HEK293T (cell line): ENCODE results near the gene FN3K.

Experiments
- ELF4 ChIP-seq: fragments of 450-650 bp; IDR thresholded peaks from 2 replicates; pipeline ENCODE4 v1.6.1; 2017; ENCODE audit warnings: antibody characterized with exemption
- FOXA1 ChIP-seq: fragments of 450-650 bp; IDR thresholded peaks from 2 replicates; pipeline ENCODE4 v1.6.1; 2016; ENCODE audit warnings: mild to moderate bottlenecking
- FOXM1 ChIP-seq: fragments of 450-650 bp; IDR thresholded peaks from 2 replicates; pipeline ENCODE4 v1.6.1; 2017; ENCODE audit warnings: mild to moderate bottlenecking, borderline replicate concordance
- TF ChIP-seq, protein P1 (sequence below): fragments of 450-650 bp; IDR thresholded peaks from 2 replicates; pipeline ENCODE4 v1.6.1; 2016

DNA sequence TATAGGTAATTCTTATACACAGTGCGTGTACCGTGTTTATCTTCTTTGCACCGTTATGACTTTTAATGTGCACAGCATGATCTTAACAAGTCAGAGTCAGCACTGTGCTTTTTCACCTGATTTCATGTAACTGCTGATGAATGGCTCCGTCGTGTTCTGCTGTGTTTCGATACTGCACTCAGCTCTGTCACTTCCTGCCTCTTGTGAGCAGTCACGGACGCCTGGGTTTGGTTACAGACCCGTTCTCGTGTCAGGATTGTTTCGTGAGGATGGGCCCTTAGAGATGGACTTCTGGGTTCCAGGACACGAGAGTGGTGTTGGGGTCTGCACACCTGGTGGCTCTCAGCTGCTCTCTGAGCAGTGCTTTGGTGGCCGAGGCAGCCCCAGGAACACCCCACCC is 41.0 kb downstream of the FN3K start:
- TF ChIP-seq, protein P1, sequence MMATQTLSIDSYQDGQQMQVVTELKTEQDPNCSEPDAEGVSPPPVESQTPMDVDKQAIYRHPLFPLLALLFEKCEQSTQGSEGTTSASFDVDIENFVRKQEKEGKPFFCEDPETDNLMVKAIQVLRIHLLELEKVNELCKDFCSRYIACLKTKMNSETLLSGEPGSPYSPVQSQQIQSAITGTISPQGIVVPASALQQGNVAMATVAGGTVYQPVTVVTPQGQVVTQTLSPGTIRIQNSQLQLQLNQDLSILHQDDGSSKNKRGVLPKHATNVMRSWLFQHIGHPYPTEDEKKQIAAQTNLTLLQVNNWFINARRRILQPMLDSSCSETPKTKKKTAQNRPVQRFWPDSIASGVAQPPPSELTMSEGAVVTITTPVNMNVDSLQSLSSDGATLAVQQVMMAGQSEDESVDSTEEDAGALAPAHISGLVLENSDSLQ: no peak
- no peak for TF ChIP-seq FOXA1
- TF ChIP-seq ELF4: no peak
- no peak for TF ChIP-seq FOXM1
